ENCODE results near the gene LUC7L. TPM values are rescaled to one million over a fixed set of nuclear protein-coding genes. Genes with fewer than 3 reads are reported as not detected.

LUC7L gene
- total and polyA plus RNA-seq, 2 of the 8 experiments (the other 6 are each of a cell fraction or from before 2014, with no cell fraction given): 49.7 to 129 TPM

DNA sequence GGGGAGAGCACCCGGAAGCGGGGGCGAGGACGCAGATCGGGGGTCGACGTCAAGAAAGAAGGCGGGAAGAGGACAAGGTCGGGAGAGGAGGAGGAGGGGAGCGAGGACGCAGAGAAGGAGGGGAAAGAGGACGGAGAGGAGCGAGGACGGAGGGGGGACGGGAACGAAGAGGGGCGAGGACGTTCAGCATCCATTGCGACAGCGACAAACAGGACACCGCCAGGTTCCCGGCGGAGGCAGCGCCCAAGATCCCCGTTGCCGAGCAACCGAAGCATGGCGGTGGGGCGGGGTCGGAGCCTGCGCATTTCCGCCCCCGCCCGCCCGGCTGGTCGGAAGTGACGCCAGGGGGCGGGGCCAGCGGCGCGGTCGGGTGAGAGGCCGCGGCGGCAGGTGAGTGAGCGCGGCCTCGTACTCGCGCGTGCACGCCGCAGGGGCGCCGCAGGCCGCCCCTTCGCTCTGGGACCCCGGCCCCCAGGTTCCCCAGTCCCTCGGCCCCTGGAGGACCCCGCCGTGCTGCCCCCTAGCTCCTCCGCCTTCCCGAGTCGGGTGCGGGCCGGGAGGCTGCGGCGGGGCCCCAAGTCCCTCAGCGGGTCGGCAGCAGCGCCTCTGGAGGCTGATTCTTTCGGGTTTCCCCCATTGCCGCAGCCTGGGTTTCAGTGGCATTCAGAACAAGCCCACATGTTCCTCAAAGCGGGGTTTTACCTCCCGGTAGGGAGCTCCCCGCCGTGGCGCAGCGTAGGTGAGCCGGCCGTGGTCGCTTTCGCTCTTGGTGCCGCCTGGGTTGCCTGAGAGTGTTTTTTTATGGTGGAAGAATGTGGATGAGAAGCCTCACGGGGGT is 5.4 kb upstream of the LUC7L start, which contains the start of gene FAM234A (continued):
- TF ChIP-seq JUN (IDR thresholded peaks at IDR 0.05; ENCODE audit: low read depth, low read length): no peak
- TF ChIP-seq TCF12 (IDR thresholded peaks at IDR 0.05; ENCODE audit: low read depth, low read length): no peak
- no peak for TF ChIP-seq JUND (IDR thresholded peaks at IDR 0.05; ENCODE audit: low read length)
- no peak for TF ChIP-seq GTF2F1 (IDR thresholded peaks at IDR 0.05; ENCODE audit: borderline replicate concordance, low read depth, low read length)
- no peak for TF ChIP-seq BACH1 (IDR thresholded peaks at IDR 0.05; ENCODE audit: low read length)
- TF ChIP-seq EZH2 (IDR thresholded peaks at IDR 0.05; ENCODE audit: low read depth, low read length, severe bottlenecking): no peak
- peak; percentile 44; the same call in 1 of the 2 replicates for TF ChIP-seq TBP (IDR thresholded peaks at IDR 0.05; ENCODE audit: low read depth, low read length)
- TF ChIP-seq, protein P1, sequence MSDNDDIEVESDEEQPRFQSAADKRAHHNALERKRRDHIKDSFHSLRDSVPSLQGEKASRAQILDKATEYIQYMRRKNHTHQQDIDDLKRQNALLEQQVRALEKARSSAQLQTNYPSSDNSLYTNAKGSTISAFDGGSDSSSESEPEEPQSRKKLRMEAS (IDR thresholded peaks at IDR 0.05): peak; percentile 91; the same call in 1 of the 2 replicates
- TF ChIP-seq, protein P2, sequence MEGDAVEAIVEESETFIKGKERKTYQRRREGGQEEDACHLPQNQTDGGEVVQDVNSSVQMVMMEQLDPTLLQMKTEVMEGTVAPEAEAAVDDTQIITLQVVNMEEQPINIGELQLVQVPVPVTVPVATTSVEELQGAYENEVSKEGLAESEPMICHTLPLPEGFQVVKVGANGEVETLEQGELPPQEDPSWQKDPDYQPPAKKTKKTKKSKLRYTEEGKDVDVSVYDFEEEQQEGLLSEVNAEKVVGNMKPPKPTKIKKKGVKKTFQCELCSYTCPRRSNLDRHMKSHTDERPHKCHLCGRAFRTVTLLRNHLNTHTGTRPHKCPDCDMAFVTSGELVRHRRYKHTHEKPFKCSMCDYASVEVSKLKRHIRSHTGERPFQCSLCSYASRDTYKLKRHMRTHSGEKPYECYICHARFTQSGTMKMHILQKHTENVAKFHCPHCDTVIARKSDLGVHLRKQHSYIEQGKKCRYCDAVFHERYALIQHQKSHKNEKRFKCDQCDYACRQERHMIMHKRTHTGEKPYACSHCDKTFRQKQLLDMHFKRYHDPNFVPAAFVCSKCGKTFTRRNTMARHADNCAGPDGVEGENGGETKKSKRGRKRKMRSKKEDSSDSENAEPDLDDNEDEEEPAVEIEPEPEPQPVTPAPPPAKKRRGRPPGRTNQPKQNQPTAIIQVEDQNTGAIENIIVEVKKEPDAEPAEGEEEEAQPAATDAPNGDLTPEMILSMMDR (IDR thresholded peaks at IDR 0.05; ENCODE audit: control extremely low read depth in 1 of 3, insufficient read depth in 1 of 3, low read depth in 1 of 3, low read length in 3 of 3): peak; percentile 4 to 42 (median 27); a peak in 3 of 4 replicates
- peak; percentile 85 for TF ChIP-seq CREB1 (IDR thresholded peaks at IDR 0.05)
- TF ChIP-seq ZNF274 (IDR thresholded peaks at IDR 0.05; ENCODE audit: borderline replicate concordance, extremely low read depth, low read length): no peak
- no peak for TF ChIP-seq SIX5 (IDR thresholded peaks at IDR 0.05; ENCODE audit: low read depth, low read length)
- peak; percentile 96 for TF ChIP-seq PHF8 (conservative IDR thresholded peaks at IDR 0.05; ENCODE audit: low read depth, low read length)
- TF ChIP-seq POLR2A (IDR thresholded peaks at IDR 0.05; ENCODE audit: control extremely low read depth in 1 of 2, low read depth in 2 of 2, low read length in 2 of 2): peak; percentile 92 to 95
- 0 out of 2 replicates have a peak, but pooled peaks have one; percentile 24 for TF ChIP-seq RBBP5 (IDR thresholded peaks at IDR 0.05; ENCODE audit: borderline replicate concordance, low read depth, low read length)
- TF ChIP-seq, protein P3, sequence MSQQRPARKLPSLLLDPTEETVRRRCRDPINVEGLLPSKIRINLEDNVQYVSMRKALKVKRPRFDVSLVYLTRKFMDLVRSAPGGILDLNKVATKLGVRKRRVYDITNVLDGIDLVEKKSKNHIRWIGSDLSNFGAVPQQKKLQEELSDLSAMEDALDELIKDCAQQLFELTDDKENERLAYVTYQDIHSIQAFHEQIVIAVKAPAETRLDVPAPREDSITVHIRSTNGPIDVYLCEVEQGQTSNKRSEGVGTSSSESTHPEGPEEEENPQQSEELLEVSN (IDR thresholded peaks at IDR 0.05): peak; percentile 92
